IMR-90 (cell line): ENCODE data around the gene NT5E. TPM values are rescaled to one million over a fixed set of nuclear protein-coding genes. Genes with fewer than 3 reads are reported as not detected.

ENCODE experiments used
- ATAC-seq: fragments of 200-7000 bp; cut with Tn5 transposase; 2 replicates; pipeline ENCODE4 v1.9.1; 2020; ENCODE audit warnings: low read depth, mild to moderate bottlenecking, moderate library complexity
- BruUV-seq: library from RNA; stranded (reverse); fragments of 400-500 nt; replicated peaks from 2 replicates; lab custom pipeline; 2021; lab: Mats Ljungman, UMichigan
- CTCF ChIA-PET: fragments of 300-600 bp; formaldehyde crosslinking; extraction: SDS; loops from one replicate; lab custom pipeline; 2021; ENCODE audit warnings: antibody characterized with exemption; lab: Yijun Ruan, JAX
- POLR2A ChIA-PET: fragments of 300-600 bp; sonication (Branson Sonifier 250); formaldehyde crosslinking; loops from one replicate; lab custom pipeline; 2022; ENCODE audit warnings: antibody characterized with exemption; ENCODE audit not compliant: unreplicated experiment; lab: Charles Lee
- DNase-seq: peaks from one replicate; pipeline ENCODE4 v3.0.0; 2013
- H2AFZ ChIP-seq: replicated peaks from 2 replicates; pipeline ENCODE3; 2013; ENCODE audit warnings: low read length, mild to moderate bottlenecking; ENCODE audit not compliant: poor library complexity
- H2AK5ac ChIP-seq: 2 replicates; pipeline ENCODE4 v1.6.1; 2013; ENCODE audit warnings: low read depth, low read length, inconsistent platforms
- H2AK9ac ChIP-seq: replicated peaks from 2 replicates; pipeline ENCODE3; 2013; ENCODE audit warnings: mild to moderate bottlenecking, low read depth, low read length, moderate library complexity; ENCODE audit not compliant: poor library complexity
- H2BK120ac ChIP-seq: 2 replicates; pipeline ENCODE4 v1.6.1; 2013; ENCODE audit warnings: low read depth, low read length, inconsistent platforms
- H2BK15ac ChIP-seq: 3 replicates; pipeline ENCODE4 v1.6.1; 2013; ENCODE audit warnings: low read depth, low read length, inconsistent platforms
- H2BK20ac ChIP-seq: 2 replicates; pipeline ENCODE4 v1.6.1; 2013; ENCODE audit warnings: low read depth, mild to moderate bottlenecking, inconsistent platforms, low read length, moderate library complexity
- H2BK5ac ChIP-seq: 2 replicates; pipeline ENCODE4 v1.6.1; 2013; ENCODE audit warnings: mild to moderate bottlenecking, low read depth, low read length, inconsistent platforms; ENCODE audit not compliant: poor library complexity, severe bottlenecking
- H3K14ac ChIP-seq: replicated peaks from 2 replicates; pipeline ENCODE4 v1.6.1; 2013; ENCODE audit warnings: low read depth, low read length, inconsistent platforms
- H3K18ac ChIP-seq: 2 replicates; pipeline ENCODE4 v1.6.1; 2013; ENCODE audit warnings: low read depth, low read length, control low read depth
- H3K23ac ChIP-seq: 2 replicates; pipeline ENCODE4 v1.6.1; 2013; ENCODE audit warnings: low read depth, low read length, inconsistent platforms
- H3K27ac ChIP-seq: 2 replicates; pipeline ENCODE4 v1.5.1; 2013; ENCODE audit warnings: mild to moderate bottlenecking, control low read depth, low read length; ENCODE audit not compliant: insufficient read depth
- H3K27me3 ChIP-seq: 2 replicates; pipeline ENCODE4 v1.6.1; 2013; ENCODE audit warnings: low read length; ENCODE audit not compliant: control insufficient read depth, insufficient read depth
- H3K36me3 ChIP-seq: 2 replicates; pipeline ENCODE4 v1.6.1; 2013; ENCODE audit warnings: low read length, mixed read lengths; ENCODE audit not compliant: control insufficient read depth, insufficient read depth
- H3K4ac ChIP-seq: 2 replicates; pipeline ENCODE4 v1.6.1; 2013; ENCODE audit warnings: low read depth, low read length, inconsistent platforms
- H3K4me1 ChIP-seq: 2 replicates; pipeline ENCODE4 v1.6.1; 2013; ENCODE audit warnings: low read length, mixed read lengths; ENCODE audit not compliant: control insufficient read depth, insufficient read depth
- H3K4me2 ChIP-seq: 2 replicates; pipeline ENCODE4 v1.6.1; 2013; ENCODE audit warnings: low read depth, mild to moderate bottlenecking, control low read depth, low read length, moderate library complexity
- H3K4me3 ChIP-seq: 2 replicates; pipeline ENCODE4 v1.5.1; 2013; ENCODE audit warnings: low read depth, mild to moderate bottlenecking, control low read depth, low read length, moderate library complexity; ENCODE audit not compliant: insufficient read depth
- H3K56ac ChIP-seq: 2 replicates; pipeline ENCODE4 v1.6.1; 2013; ENCODE audit warnings: low read length, inconsistent platforms; ENCODE audit not compliant: insufficient read depth; ENCODE audit errors: extremely low read depth
- H3K79me1 ChIP-seq, 2 experiments: 2 replicates each; pipeline ENCODE4 v1.6.1; 2013; ENCODE audit warnings: low read length in 2 of 2, inconsistent platforms in 1 of 2, low read depth in 1 of 2
- H3K9ac ChIP-seq: 2 replicates; pipeline ENCODE4 v1.6.1; 2013; ENCODE audit warnings: low read depth, low read length, control low read depth
- H3K9me1 ChIP-seq: 2 replicates; pipeline ENCODE4 v1.6.1; 2013; ENCODE audit warnings: low read length, inconsistent platforms; ENCODE audit not compliant: insufficient read depth
- H3K9me3 ChIP-seq: 2 replicates; pipeline ENCODE4 v1.6.1; 2013; ENCODE audit warnings: low read length; ENCODE audit not compliant: control insufficient read depth, insufficient read depth
- H4K20me1 ChIP-seq: 2 replicates; pipeline ENCODE4 v1.6.1; 2013; ENCODE audit warnings: low read length, inconsistent platforms; ENCODE audit not compliant: insufficient read depth
- H4K5ac ChIP-seq: 2 replicates; pipeline ENCODE4 v1.6.1; 2013; ENCODE audit warnings: mild to moderate bottlenecking, low read depth, low read length, control low read depth
- H4K8ac ChIP-seq, 2 experiments: 2 replicates each; pipeline ENCODE4 v1.6.1; 2013; ENCODE audit warnings: low read depth in 2 of 2, low read length in 2 of 2, control low read depth in 1 of 2, inconsistent platforms in 1 of 2
- H4K91ac ChIP-seq: 2 replicates; pipeline ENCODE4 v1.6.1; 2013; ENCODE audit warnings: low read depth, low read length, inconsistent platforms; ENCODE audit not compliant: insufficient read depth
- BHLHE40 ChIP-seq: fragments of 150-350 bp; IDR thresholded peaks from 2 replicates; pipeline ENCODE4 v1.6.1; 2016; ENCODE audit warnings: mild to moderate bottlenecking, low read depth, low read length
- CEBPB ChIP-seq: IDR thresholded peaks from 2 replicates; pipeline ENCODE4 v1.6.1; 2012; ENCODE audit warnings: low read depth, low read length, improper control_type of control experiment
- CHD1 ChIP-seq: IDR thresholded peaks from 2 replicates; pipeline ENCODE4 v1.6.1; 2012; ENCODE audit warnings: low read depth, low read length, improper control_type of control experiment
- CTCF ChIP-seq: conservative IDR thresholded peaks from 2 replicates; pipeline ENCODE4 v1.5.1; 2012; ENCODE audit warnings: mild to moderate bottlenecking, low read depth, low read length, improper control_type of control experiment
- FOS ChIP-seq: fragments of 150-350 bp; IDR thresholded peaks from 2 replicates; pipeline ENCODE4 v1.6.1; 2016; ENCODE audit warnings: low read depth, low read length
- MAFK ChIP-seq: IDR thresholded peaks from 2 replicates; pipeline ENCODE4 v1.6.1; 2012; ENCODE audit warnings: low read depth, low read length, improper control_type of control experiment
- MAZ ChIP-seq: IDR thresholded peaks from 2 replicates; pipeline ENCODE4 v1.6.1; 2012; ENCODE audit warnings: low read depth, mild to moderate bottlenecking, low read length, improper control_type of control experiment, moderate library complexity, borderline replicate concordance
- MXI1 ChIP-seq: IDR thresholded peaks from 2 replicates; pipeline ENCODE4 v1.6.1; 2012; ENCODE audit warnings: low read depth, mild to moderate bottlenecking, low read length, moderate library complexity, borderline replicate concordance
- NFE2L2 ChIP-seq: fragments of 150-350 bp; IDR thresholded peaks from 2 replicates; pipeline ENCODE4 v1.6.1; 2016; ENCODE audit warnings: low read depth, mild to moderate bottlenecking, low read length
- POLR2A ChIP-seq: IDR thresholded peaks from 2 replicates; pipeline ENCODE4 v1.6.1; 2012; ENCODE audit warnings: mild to moderate bottlenecking, low read depth, low read length
- RAD21 ChIP-seq: IDR thresholded peaks from 2 replicates; pipeline ENCODE4 v1.6.1; 2012; ENCODE audit warnings: low read length, improper control_type of control experiment
- RCOR1 ChIP-seq: IDR thresholded peaks from 2 replicates; pipeline ENCODE4 v1.6.1; 2012; ENCODE audit warnings: mild to moderate bottlenecking, low read length, improper control_type of control experiment; ENCODE audit not compliant: insufficient replicate concordance
- RFX5 ChIP-seq: IDR thresholded peaks from 2 replicates; pipeline ENCODE4 v1.8.0; 2012; ENCODE audit warnings: low read depth, mild to moderate bottlenecking, low read length, moderate library complexity
- SMC3 ChIP-seq: fragments of 150-350 bp; IDR thresholded peaks from 2 replicates; pipeline ENCODE4 v1.6.1; 2016; ENCODE audit warnings: low read depth, mild to moderate bottlenecking, antibody characterized with exemption, low read length, moderate library complexity
- USF2 ChIP-seq: fragments of 150-350 bp; IDR thresholded peaks from 2 replicates; pipeline ENCODE4 v1.6.1; 2017; ENCODE audit warnings: mild to moderate bottlenecking, antibody characterized with exemption, low read length, low read depth
- WGBS, 2 experiments: methylation state at CpG; one replicate each; pipeline versions ENCODE4 v1.1.5 to v1.1.7; 2013; ENCODE audit warnings: missing lambda C conversion rate in 2 of 2; ENCODE audit not compliant: insufficient read length in 1 of 2; ENCODE audit errors: extremely low coverage in 2 of 2; 5-methylcytosine and 5-hydroxymethylcytosine counted together
- dilution Hi-C: fragments of 300-500 bp; cut with HindIII; formaldehyde crosslinking; loops from one replicate; pipeline ENCODE4 v1.14.3; 2018; ENCODE audit warnings: low sequenced_read_pairs; ENCODE audit not compliant: unreplicated experiment
- in situ Hi-C: fragments of 300-500 bp; cut with MboI; formaldehyde crosslinking; loops from 3 replicates; pipeline ENCODE4 v1.14.3; 2019; ENCODE audit warnings: low sequenced_read_pairs, inconsistent platforms, mixed read lengths
- intact Hi-C: fragments of 100-400 bp; cut with micrococcal nuclease; formaldehyde crosslinking; loops from 2 replicates; pipeline ENCODE4 v1.10.0; 2022
- polyA plus RNA-seq, 3 experiments: library from polyadenylated mRNA; depleted of rRNA; stranded (reverse); fragments of >200 nt; gene quantifications; 2 replicates each; pipeline ENCODE4 v1.2.3, GENCODE V29; 2012; ENCODE audit warnings: low replicate concordance in 1 of 3
- total RNA-seq: library from RNA; depleted of rRNA; stranded (reverse); fragments of >200 nt; gene quantifications from 2 replicates; pipeline ENCODE4 v1.2.3, GENCODE V29; 2012
- TF ChIP-seq, protein P1 (sequence below): fragments of 150-350 bp; IDR thresholded peaks from 2 replicates; pipeline ENCODE4 v1.6.1; 2016; ENCODE audit warnings: low read depth, mild to moderate bottlenecking, low read length, moderate library complexity, borderline replicate concordance

Gene NT5E
- total and polyA plus RNA-seq, 2 of the 4 experiments (the other 2 are of a cell fraction) = 153 to 280 TPM

DNA sequence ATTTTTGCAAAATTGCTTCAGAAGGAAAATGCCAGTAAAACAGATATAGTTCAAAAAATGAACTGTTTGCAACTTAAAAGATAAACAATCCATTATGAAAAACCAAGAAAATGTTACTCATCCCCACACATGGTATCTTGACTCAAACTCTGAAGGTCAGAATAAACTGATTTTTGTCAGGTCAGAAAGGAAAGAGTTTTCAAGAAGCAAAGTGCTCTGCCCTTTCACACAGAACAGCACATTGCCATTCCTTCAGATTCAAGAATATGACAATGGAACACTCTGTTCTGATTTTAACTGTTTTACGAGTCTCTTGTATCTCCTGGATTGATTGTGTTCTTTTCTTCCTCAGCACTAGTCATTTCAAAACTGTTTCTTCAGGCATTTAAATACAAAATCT lies 33.8 kb upstream of the NT5E start:
- Histone ChIP-seq H3K4me3 (no peak overlapping the region), H2BK20ac (peak overlapping the region; percentile 84; the same call in 1 of the 2 replicates), H3K14ac (peak overlapping the region; percentile 72; the same call in 1 of the 2 replicates), H2BK15ac (peak overlapping the region; percentile 20), H3K4ac (peak overlapping the region; percentile 70; the same call in 1 of the 2 replicates), H3K9ac (no peak overlapping the region; the same call in 1 of the 2 replicates), H3K18ac (peak overlapping the region; percentile 91; the same call in 1 of the 2 replicates), H4K20me1 (no peaks in the 10 kb centered on the region), H3K4me1 (peaks cover 27% of the 10 kb centered on the region), H3K9me1 (peaks cover 3% of the 10 kb centered on the region), H2BK120ac (peak overlapping the region; percentile 81), H3K36me3 (no peaks in the 10 kb centered on the region), H3K79me1 (peaks cover 4 to 7% of the 10 kb centered on the region in 2 experiments; a peak in 1 of 4 replicates), H3K23ac (peak overlapping the region; percentile 10; the same call in 1 of the 2 replicates), H3K27me3 (no peaks in the 10 kb centered on the region), H2AK9ac (no peak overlapping the region), H2BK5ac (peak overlapping the region; percentile 93), H2AK5ac (peak overlapping the region; percentile 37), H3K9me3 (no peaks in the 10 kb centered on the region), H3K4me2 (peak overlapping the region; percentile 92), H3K56ac (peak overlapping the region; percentile 72), H2AFZ (no peak overlapping the region), H4K8ac (peak overlapping the region; percentile 60 to 66; a peak in 3 of 4 replicates), H4K91ac (peak overlapping the region; percentile 46), H3K27ac (peak overlapping the region; percentile 72), H4K5ac (peak overlapping the region; percentile 78; the same call in 1 of the 2 replicates)
- dilution Hi-C loops = no loop called here
- intact Hi-C loops = no loop called here
- DNase-seq (peak; percentile 67), ATAC-seq (peak; percentile 25)
- no TSS peak for BruUV-seq
- WGBS, 2 experiments = no CpG with 5 or more reads among the region's 1 CpG
- TF ChIP-seq, protein P1, sequence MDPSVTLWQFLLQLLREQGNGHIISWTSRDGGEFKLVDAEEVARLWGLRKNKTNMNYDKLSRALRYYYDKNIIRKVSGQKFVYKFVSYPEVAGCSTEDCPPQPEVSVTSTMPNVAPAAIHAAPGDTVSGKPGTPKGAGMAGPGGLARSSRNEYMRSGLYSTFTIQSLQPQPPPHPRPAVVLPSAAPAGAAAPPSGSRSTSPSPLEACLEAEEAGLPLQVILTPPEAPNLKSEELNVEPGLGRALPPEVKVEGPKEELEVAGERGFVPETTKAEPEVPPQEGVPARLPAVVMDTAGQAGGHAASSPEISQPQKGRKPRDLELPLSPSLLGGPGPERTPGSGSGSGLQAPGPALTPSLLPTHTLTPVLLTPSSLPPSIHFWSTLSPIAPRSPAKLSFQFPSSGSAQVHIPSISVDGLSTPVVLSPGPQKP = no peak
- no peak for TF ChIP-seq RAD21
- no peak for TF ChIP-seq MAFK
- no peak for TF ChIP-seq FOS
- no peak for TF ChIP-seq MAZ
- TF ChIP-seq MXI1 = no peak
- TF ChIP-seq CHD1 = no peak
- no peak for TF ChIP-seq CTCF
- TF ChIP-seq USF2 = no peak
- TF ChIP-seq CEBPB = no peak
- TF ChIP-seq POLR2A = no peak
- no peak for TF ChIP-seq SMC3
- no peak for TF ChIP-seq RFX5
- TF ChIP-seq RCOR1 = no peak
- no peak for TF ChIP-seq NFE2L2
- TF ChIP-seq BHLHE40 = no peak
- in situ Hi-C loops = no loop called here
- CTCF ChIA-PET = interaction anchor here (1.1 kb wide), 1 partner anchor 15 kb away, joined by 3 read pairs; no protein-coding TSS in a partner anchor
- POLR2A ChIA-PET = no interaction called here
